HG03066 (cell line): ENCODE results near the gene AK4.
"Not testable (repeated sequence)": the region's sequence is repeated elsewhere in the genome, so short reads cannot be mapped to it uniquely, and the experiment has no call there.

ENCODE experiments used
- ATAC-seq: cut with Tn5 transposase; IDR thresholded peaks from one replicate; pipeline ENCODE4 v1.9.1; 2021; ENCODE audit warnings: low read depth; ENCODE audit not compliant: unreplicated experiment

The AK4 gene

DNA sequence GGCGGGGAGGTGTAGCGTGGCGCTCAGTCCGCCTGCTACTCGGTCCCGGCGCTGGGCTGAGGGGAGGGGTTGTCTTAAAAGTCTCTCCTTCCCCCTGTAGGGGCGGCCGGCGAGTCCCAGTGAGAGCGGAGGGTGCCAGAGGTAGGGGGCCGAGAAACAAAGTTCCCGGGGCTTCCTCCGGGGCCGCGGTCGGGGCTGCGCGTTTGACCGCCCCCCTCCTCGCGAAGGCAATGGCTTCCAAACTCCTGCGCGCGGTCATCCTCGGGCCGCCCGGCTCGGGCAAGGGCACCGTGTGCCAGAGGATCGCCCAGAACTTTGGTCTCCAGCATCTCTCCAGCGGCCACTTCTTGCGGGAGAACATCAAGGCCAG is at the start of gene AK4:
TSS of gene AK4 (plus strand) at position 26 of the 370 bp plus-strand sequence. CDS start at position 231, 205 bp downstream.
- ATAC-seq: peak; percentile 10

- no peak for ATAC-seq
These were observed 44.2 kb upstream of the AK4 start for GRCh38 chr1:65103807-65104206.

GRCh38 chr1:65104854-65105534 is 43.0 kb upstream of the AK4 start:
- ATAC-seq: no peak

DNA sequence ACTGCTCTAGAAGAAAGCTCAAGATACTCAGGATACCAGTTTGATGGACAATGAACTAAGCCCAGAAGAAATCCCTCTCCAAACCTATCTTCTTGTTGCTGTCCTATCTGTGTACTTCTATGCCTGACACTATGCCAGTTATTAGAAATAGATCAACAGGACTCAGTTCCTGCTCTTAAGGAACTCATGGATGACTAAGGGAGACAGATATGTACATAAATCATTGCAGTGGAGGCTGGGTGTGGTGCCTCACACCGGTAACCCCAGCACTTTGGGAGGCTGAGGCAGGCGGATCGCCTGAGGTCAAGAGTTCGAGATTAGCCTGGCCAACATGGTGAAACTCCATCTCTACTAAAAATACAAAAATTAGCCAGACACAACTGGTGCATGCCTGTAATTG is 42.4 kb upstream of the AK4 start:
- no peak for ATAC-seq

- ATAC-seq: no peak
These were observed 39.9 kb upstream of the AK4 start for GRCh38 chr1:65108025-65108642.

GRCh38 chr1:65109487-65109886 is 38.5 kb upstream of the AK4 start:
- no peak for ATAC-seq

- no peak for ATAC-seq
These were observed 35.2 kb upstream of the AK4 start for GRCh38 chr1:65112811-65113210.

- no peak for ATAC-seq
These were observed 34.7 kb upstream of the AK4 start for GRCh38 chr1:65113298-65113697.

- ATAC-seq: no peak
These were observed 33.7 kb upstream of the AK4 start for GRCh38 chr1:65114322-65114721.

DNA sequence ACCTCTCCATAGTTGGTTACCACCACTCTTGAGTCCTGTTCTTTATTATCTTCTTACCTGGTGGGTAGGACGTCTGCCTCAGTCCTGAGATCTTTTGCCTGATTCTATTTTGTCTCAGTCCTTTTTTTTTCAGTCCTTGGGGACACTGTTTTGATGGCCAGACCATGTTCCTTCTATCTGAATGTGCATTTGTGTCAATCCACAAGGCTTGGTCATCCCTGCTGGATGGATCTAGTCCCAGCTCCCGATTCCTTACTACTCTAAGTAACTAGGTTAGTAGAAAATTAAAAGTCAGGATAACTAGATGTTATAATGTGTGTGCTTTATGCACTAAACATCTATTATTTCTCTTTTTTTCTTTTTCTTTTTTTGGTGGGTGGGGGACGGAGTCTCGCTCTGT is 28.1 kb upstream of the AK4 start:
- no peak for ATAC-seq

DNA sequence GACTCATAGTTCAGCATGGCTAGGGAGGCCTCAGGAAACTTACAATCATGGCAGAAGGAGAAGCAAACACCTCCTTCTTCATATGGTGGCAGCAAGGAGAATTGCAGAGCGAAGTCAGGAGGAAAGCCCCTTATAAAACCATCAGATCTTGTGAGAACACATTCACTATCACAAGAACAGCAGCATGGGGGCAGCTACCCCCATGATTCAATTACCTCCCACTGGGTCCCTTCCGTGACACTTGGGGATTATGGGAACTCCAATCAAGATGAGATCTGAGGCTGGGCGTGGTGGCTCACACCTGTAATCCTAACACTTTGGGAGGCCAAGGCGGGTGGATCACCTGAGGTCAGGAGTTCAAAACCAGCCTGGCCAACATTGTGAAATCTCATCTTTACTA is 18.9 kb upstream of the AK4 start:
- not testable (repeated sequence) for ATAC-seq

- ATAC-seq: no peak
These were observed 9.5 kb upstream of the AK4 start for GRCh38 chr1:65138524-65138923.

GRCh38 chr1:65139793-65140192 is 8.2 kb upstream of the AK4 start:
- ATAC-seq: not testable (repeated sequence)

DNA sequence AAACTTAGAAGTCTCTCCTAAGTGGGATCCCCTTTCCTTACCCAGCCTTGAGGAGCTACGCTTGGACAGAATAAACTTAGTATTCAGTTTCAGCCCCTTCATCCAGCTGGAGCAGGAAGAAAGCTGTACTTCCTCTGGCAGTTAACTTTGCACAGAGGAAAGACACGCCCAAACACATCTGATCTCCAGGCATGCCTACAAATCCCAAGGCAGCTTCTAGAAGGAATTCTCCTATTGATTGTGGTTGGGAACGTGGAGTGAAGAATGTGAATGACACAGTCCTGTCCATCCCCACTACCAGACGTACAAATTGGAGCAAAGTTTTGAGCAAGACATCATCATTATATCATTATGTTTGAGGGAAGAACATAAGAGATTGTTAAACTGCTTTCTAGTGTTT is 6.6 kb upstream of the AK4 start:
- no peak for ATAC-seq

- ATAC-seq: no peak
These were observed 6.1 kb upstream of the AK4 start for GRCh38 chr1:65141918-65142317.

- not testable (repeated sequence) for ATAC-seq
These were observed 4.8 kb upstream of the AK4 start for GRCh38 chr1:65143112-65143658.

DNA sequence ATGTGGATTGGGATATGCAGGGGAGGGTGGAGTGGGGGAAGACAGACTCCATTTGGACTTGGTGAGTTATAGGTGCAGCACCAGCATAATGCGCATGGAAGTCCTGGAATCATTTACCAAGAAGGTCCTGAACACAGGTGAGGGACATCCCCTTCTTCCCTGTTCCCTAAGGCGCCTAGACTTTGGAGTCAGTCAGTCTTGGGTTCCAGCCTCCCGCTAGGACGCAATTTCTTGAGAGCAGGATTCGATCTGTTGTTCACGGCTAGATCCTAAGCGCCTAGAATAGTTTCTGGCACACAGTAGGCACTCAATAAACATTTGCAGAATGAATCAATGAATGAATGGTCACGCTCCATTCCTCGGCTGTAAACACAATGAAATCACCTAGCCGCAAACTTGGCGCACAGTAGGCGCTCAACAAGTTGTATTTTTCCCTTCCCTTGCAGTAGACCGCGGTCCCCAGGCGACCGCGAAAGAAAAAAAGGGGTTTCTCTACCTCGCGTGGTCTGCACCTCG is 1.0 kb upstream of the AK4 start:
- ATAC-seq: no peak

DNA sequence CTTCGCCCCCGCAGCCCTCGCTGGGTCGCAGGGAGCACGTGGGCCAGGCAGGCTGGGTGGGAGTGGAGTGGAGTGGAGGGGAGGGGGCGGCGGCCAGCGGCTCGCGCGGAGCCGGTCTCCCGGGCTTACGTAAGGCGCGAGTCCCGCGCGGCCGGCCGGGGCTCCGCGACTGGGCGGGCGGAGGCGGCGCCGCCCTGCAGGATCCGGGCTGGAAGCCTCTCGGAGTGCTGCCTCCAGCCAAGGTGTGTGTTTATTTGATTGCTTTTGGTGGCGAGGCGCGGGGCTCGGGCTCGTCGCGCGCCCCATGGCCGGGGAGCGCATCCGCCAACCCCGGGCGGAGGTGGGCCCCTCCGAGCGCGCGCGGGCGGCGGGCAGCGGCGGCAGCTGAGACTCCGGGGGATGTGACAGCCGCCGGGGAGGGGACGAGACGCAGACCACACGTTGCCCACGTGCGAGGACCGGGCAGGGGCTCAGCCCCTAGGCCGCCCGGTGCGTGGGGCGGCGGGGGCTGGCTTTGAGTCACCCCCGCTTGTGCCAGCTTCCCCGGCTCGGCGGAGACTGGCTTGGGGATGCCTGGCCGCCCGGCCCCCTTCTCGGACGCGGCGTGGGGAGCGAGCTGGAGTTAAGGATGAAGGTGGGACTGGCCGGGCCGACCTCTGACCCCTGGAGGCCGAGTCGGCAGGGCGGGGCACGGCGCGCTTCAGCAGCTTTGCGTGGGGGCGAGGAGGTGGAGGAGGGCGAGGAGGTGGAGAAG is 402 bp upstream of the AK4 start:
- peak; percentile 53 for ATAC-seq

DNA sequence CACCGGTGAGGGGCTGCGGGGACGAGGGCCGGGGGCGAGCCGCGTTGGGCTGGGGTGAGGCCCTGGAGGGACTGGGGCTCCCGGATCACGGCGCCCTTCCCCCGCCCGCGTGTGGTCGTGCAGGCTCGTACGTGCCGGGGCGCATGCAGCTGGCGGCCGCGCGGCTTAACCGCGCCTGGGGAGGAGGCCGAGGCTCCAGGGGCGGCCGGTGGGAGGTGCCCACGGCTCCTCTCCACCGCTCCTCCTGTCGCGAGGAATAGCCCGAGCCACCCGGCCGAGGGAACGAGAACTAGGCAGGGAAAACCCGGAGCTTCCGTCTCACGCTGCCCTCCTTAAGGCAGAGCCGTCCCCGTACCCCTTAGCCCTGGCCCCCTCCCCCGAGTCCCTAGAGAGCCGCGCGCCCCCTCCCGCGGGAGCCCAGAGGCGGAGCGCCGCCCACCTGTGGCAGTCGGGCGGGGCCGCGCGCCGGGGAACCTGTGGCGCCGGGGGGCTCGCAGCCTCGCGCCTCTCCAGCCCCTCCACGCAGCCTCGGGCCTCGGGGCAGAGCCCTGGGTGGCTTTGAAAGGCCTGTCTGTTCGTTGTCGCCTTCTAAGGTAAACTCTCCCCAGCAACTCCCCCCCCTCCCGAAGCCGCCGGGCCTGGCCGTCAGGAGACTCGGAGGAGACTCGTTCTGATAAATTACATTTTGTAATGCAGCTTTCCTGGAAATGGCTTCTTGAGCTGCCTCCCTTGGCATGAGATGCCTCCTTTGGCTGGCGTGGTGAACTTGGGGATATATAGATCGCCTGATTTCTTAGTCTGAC is 746 bp downstream of the AK4 start:
- peak; percentile 42 for ATAC-seq

DNA sequence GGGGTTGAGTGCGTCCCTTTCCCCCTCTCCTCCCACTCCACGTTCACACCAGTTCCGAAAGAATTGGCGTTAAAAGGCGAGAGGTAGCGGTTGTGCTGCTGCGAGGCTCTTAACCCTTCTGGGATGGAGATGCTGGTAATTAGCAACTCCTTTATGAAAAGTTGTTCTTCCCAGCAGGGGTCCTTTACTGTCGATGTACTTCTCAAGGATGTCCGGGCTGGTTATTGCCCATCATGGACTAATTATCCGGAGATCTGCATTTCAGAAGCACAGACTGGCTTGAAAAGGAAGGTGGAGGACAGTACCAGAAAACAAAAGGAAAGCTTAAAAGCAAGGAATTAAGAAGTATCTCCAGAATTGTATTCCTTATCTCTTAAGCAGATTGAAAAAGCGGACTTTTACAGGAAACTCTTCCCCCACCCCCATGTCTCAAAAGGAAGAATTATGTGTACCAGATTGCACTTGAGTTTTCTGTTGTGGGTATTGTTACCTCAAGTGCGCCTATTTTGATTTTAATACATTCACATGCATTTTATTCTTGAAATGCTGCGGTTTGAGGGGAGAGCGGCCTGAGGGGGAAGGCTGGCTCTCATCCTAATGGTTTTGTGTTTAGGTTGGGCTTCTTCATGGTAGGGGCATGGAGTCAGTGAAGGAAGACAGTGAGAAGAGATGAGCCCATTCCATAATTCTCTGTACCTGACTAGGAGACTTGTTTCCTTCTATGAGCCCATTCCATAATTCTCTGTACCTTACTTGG is 1.5 kb downstream of the AK4 start:
- peak; percentile 3 for ATAC-seq
